ENCODE results near the gene DNAL1.
"Not testable (repeated sequence)": the region's sequence is repeated elsewhere in the genome, so short reads cannot be mapped to it uniquely, and the experiment has no call there.

- TF ChIP-seq CTCF, POLR2AphosphoS5 (IDR thresholded peaks at IDR 0.05): not testable (repeated sequence)
Measured at GRCh38 chr14:73659202-73659601, 14.4 kb downstream of the DNAL1 start.

Data from prostate gland (tissue), 2 donors.